HL-60 (cell line): ENCODE results near the gene FAH.

Source experiments
- CTCF ChIP-seq: IDR thresholded peaks from one replicate; pipeline ENCODE4 v1.5.1; 2011; ENCODE audit warnings: low read length, control low read depth, inconsistent platforms; ENCODE audit not compliant: insufficient read depth
- GABPA ChIP-seq: IDR thresholded peaks from 2 replicates; pipeline ENCODE4 v1.6.1; 2012; ENCODE audit warnings: low read depth
- POLR2AphosphoS5 ChIP-seq: IDR thresholded peaks from 2 replicates; pipeline ENCODE4 v1.6.1; 2012; ENCODE audit warnings: low read depth
- REST ChIP-seq: IDR thresholded peaks from 2 replicates; pipeline ENCODE4 v1.6.1; 2012; ENCODE audit warnings: low read depth; ENCODE audit not compliant: insufficient replicate concordance

- TF ChIP-seq CTCF (no peak), POLR2AphosphoS5 (no peak), REST (no peak), GABPA (no peak)
Observed at GRCh38 chr15:80141916-80142598, 10.7 kb upstream of the FAH start.
